Naive thymus-derived CD4-positive, alpha-beta T cell (primary cell): ENCODE results near the gene BTN3A1. TPM values are rescaled to one million over a fixed set of nuclear protein-coding genes. Genes with fewer than 3 reads are reported as not detected.
A peak's percentile ranks its signal among the peaks of the same experiment; 100 is the strongest.

ENCODE experiments used
- ATAC-seq: fragments of 150-1000 bp; cut with Tn5 transposase; 2 replicates; pipeline ENCODE4 v1.10.0; 2021; ENCODE audit warnings: mild to moderate bottlenecking, moderate library complexity
- CTCF ChIA-PET: fragments of 350-600 bp; sonication (Branson Sonifier 250); formaldehyde crosslinking; loops from one replicate; lab custom pipeline; 2021; ENCODE audit warnings: antibody characterized with exemption; lab: Charles Lee
- POLR2A ChIA-PET: fragments of 350-600 bp; sonication (Branson Sonifier 250); formaldehyde crosslinking; loops from one replicate; lab custom pipeline; 2021; ENCODE audit warnings: antibody characterized with exemption, inconsistent platforms; lab: Charles Lee
- DNase-seq, 9 donors: peaks; one replicate each; pipeline versions ENCODE4 v3.0.0 to v3.0.0-alpha.2; 2020 to 2022; ENCODE audit warnings: mixed read lengths in 1 of 9
- H3K27ac ChIP-seq: one replicate; pipeline ENCODE4 v1.7.0; 2013; ENCODE audit warnings: mild to moderate bottlenecking, low read depth, low read length, moderate library complexity
- H3K27me3 ChIP-seq, 2 donors: one replicate each; pipeline ENCODE4 v1.7.0; 2013; ENCODE audit warnings: low read length in 2 of 2, mild to moderate bottlenecking in 2 of 2, moderate library complexity in 2 of 2; ENCODE audit not compliant: control insufficient read depth in 2 of 2, insufficient read depth in 2 of 2
- H3K36me3 ChIP-seq, 3 experiments: 1 replicate in 2 of 3; 2 replicates in 1 of 3; pipeline ENCODE4 v1.7.0; 2013; ENCODE audit warnings: low read length in 3 of 3, mild to moderate bottlenecking in 3 of 3, moderate library complexity in 1 of 3; ENCODE audit not compliant: insufficient read depth in 3 of 3, control insufficient read depth in 2 of 3
- H3K4me1 ChIP-seq, 2 donors: one replicate each; pipeline ENCODE4 v1.7.0; 2013; ENCODE audit warnings: low read length in 2 of 2, mild to moderate bottlenecking in 2 of 2, moderate library complexity in 1 of 2; ENCODE audit not compliant: control insufficient read depth in 2 of 2, insufficient read depth in 2 of 2
- H3K4me3 ChIP-seq: 2 replicates; pipeline ENCODE4 v1.7.0; 2013; ENCODE audit warnings: mild to moderate bottlenecking, low read length
- H3K9me3 ChIP-seq, 3 experiments: 1 replicate in 2 of 3; 2 replicates in 1 of 3; pipeline ENCODE4 v1.7.0; 2013; ENCODE audit warnings: low read length in 3 of 3; ENCODE audit not compliant: control insufficient read depth in 2 of 3
- H3K27ac Mint-ChIP-seq, 9 donors: one replicate each; pipeline ENCODE4 v1.8.0; 2020 to 2022; ENCODE audit warnings: mixed read lengths in 9 of 9, mild to moderate bottlenecking in 8 of 9, moderate library complexity in 5 of 9, inconsistent platforms in 2 of 9
- H3K27me3 Mint-ChIP-seq, 5 donors: one replicate each; pipeline ENCODE4 v1.8.0; 2021 to 2022; ENCODE audit warnings: mixed read lengths in 5 of 5, mild to moderate bottlenecking in 1 of 5
- H3K36me3 Mint-ChIP-seq, 5 donors: one replicate each; pipeline ENCODE4 v1.8.0; 2020 to 2022; ENCODE audit warnings: mixed read lengths in 5 of 5, mild to moderate bottlenecking in 3 of 5, inconsistent platforms in 1 of 5
- H3K4me1 Mint-ChIP-seq, 7 donors: one replicate each; pipeline ENCODE4 v1.8.0; 2020 to 2022; ENCODE audit warnings: mixed read lengths in 7 of 7, mild to moderate bottlenecking in 3 of 7, inconsistent platforms in 1 of 7
- H3K4me3 Mint-ChIP-seq, 10 donors: one replicate each; pipeline ENCODE4 v1.8.0; 2020 to 2022; ENCODE audit warnings: mild to moderate bottlenecking in 10 of 10, mixed read lengths in 10 of 10, moderate library complexity in 6 of 10, inconsistent platforms in 2 of 10
- H3K9me3 Mint-ChIP-seq, 11 donors: one replicate each; pipeline ENCODE4 v1.8.0; 2020 to 2022; ENCODE audit warnings: mixed read lengths in 11 of 11, mild to moderate bottlenecking in 4 of 11, inconsistent platforms in 1 of 11, moderate library complexity in 1 of 11
- intact Hi-C, 2 donors: fragments of 100-400 bp; cut with micrococcal nuclease; formaldehyde crosslinking; loops; one replicate each; pipeline ENCODE4 v1.15.1; 2023
- polyA plus RNA-seq, 2 donors: library from polyadenylated mRNA; unstranded; fragments of 300-500 nt; fragmentation: Illumina TruSeq; gene quantifications; one replicate each; pipeline ENCODE4 v1.2.3, GENCODE V29; 2021
- total RNA-seq, 6 experiments: library from RNA in 5 of 6; stranded (reverse) in 5 of 6; gene quantifications; 1 replicate in 5 of 6; 2 replicates in 1 of 6; pipeline ENCODE4 v1.2.3 and lab custom pipeline; 2021 to 2026

Gene BTN3A1
- total and polyA plus RNA-seq, 7 experiments from 2014 or later, result 41.5 to 242 (median 206) TPM

DNA sequence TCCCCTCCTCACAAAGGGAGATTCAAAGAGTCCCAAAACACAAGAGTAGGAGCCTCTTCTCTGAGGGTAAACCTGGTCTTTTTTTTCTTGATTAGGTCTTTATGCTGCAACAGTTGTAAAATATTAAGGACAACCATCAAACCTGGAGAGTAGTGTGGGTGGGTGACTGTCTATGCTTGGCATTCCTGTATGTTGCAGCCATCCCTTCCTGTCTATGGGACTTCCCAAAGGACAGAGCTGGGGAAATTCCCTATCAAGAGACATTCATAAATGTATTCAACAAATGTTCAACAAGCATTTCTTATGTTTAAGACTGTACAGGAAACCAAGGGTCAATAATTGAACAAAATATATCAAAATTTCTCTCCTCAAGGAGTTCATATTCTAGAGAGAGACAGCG is 13.6 kb upstream of the BTN3A1 start:
- ChIA-PET POLR2A (no interaction called here), CTCF (no interaction called here)
- no peak for DNase-seq

DNA sequence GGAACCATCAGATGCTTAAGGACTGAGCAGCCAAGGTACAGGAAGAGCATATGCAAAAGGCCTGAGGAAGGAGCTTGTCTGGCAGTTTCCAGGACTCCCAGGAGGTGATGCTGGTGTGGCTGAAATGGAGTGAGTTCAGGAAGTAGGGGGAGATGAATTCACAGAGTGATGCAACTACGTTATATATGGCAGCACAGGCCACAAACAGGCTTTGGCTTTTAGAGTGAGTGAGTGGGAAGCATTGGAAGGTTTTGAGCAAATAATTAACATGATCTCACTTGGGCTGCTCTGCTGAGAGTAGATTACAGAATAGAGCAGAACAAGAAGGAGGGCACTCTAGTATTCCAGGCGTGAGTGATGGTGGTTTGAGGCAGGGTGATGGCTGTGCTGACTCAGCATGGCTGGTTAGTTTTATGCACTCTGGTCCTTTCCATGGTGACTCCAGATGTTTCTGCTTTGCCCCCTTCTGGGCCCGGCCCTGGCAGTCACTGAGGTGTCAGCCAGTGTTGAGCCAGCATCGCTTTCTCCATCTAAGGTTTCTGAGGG is 12.7 kb upstream of the BTN3A1 start:
- H3K9me3 Mint-ChIP-seq, result no peaks in the 10 kb centered on the region
- ChIA-PET CTCF (no interaction called here), POLR2A (interaction anchor here (1.1 kb wide), 2 partner anchors 9 to 148 kb away, joined by 3 to 4 read pairs; no protein-coding TSS in a partner anchor)
- H3K4me3 ChIP-seq, result no peak overlapping the region
- intact Hi-C loops, result no loop called here
- peaks cover 4 to 32% (median 7%) of the 10 kb centered on the region in 7 donors for H3K4me1 Mint-ChIP-seq
- H3K27ac ChIP-seq, result no peak overlapping the region
- peak overlapping the region in 1 of 9 donors; percentile 24 for H3K27ac Mint-ChIP-seq
- H3K9me3 ChIP-seq, result no peaks in the 10 kb centered on the region
- peaks cover 13 to 37% (median 31%) of the 10 kb centered on the region in 5 donors for H3K36me3 Mint-ChIP-seq
- DNase-seq, result no peak
- peaks cover 0 to 4% of the 10 kb centered on the region in 2 donors for H3K4me1 ChIP-seq
- no peaks in the 10 kb centered on the region for H3K27me3 Mint-ChIP-seq
- no peaks in the 10 kb centered on the region for H3K27me3 ChIP-seq
- H3K4me3 Mint-ChIP-seq, result no peak overlapping the region
- peak; percentile 36 for ATAC-seq
- H3K36me3 ChIP-seq, result peaks cover 0 to 33% (median 4%) of the 10 kb centered on the region in 3 experiments

More for the DNA sequence above, 13.6 kb upstream of the BTN3A1 start:
- peaks cover 3 to 9% of the 10 kb centered on the region in 2 donors for H3K4me1 ChIP-seq
- Mint-ChIP-seq H3K27ac (peak overlapping the region in 1 of 9 donors; percentile 35), H3K4me1 (peaks cover 8 to 36% (median 12%) of the 10 kb centered on the region in 7 donors), H3K9me3 (no peaks in the 10 kb centered on the region), H3K36me3 (peaks cover 13 to 37% (median 30%) of the 10 kb centered on the region in 5 donors), H3K4me3 (no peak overlapping the region), H3K27me3 (no peaks in the 10 kb centered on the region)
- no peaks in the 10 kb centered on the region for H3K9me3 ChIP-seq
- no peak overlapping the region for H3K27ac ChIP-seq
- no peak for ATAC-seq
- H3K4me3 ChIP-seq, result no peak overlapping the region
- H3K27me3 ChIP-seq, result no peaks in the 10 kb centered on the region
- H3K36me3 ChIP-seq, result peaks cover 0 to 33% (median 4%) of the 10 kb centered on the region in 3 experiments
- intact Hi-C loops, result no loop called here

DNA sequence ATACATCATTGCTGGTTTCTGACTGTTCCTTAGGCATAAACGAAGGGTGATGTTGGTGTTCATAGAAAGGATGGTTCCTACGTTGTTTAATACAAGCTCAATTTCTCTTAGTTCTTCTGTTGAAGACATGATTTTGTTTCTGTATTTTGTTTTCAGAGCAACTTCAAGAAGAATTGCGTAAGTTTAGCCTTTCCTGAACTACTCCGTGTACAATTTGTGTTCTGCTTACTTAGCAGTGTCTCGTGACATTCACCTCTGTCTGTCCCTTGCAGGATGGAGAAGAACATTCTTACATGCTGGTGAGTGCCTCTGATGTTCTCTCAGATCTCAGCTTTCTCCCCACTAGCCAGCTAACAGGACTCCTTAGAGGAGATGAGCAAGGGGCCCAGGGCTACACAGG is 11.5 kb upstream of the BTN3A1 start:
- H3K27ac Mint-ChIP-seq, result no peak overlapping the region
- intact Hi-C loops, result loop anchor here in 1 of 2 donors (1.0 kb wide), 1 partner anchor 11 kb away; no protein-coding TSS in a partner anchor
- Histone ChIP-seq H3K36me3 (peaks cover 0 to 33% (median 4%) of the 10 kb centered on the region in 3 experiments), H3K9me3 (no peaks in the 10 kb centered on the region), H3K27me3 (no peaks in the 10 kb centered on the region), H3K4me1 (no peaks in the 10 kb centered on the region), H3K27ac (no peak overlapping the region), H3K4me3 (no peak overlapping the region)
- no peak overlapping the region for H3K4me3 Mint-ChIP-seq
- H3K4me1 Mint-ChIP-seq, result peaks cover 0 to 27% (median 6%) of the 10 kb centered on the region in 7 donors
- ChIA-PET CTCF (no interaction called here), POLR2A (interaction anchor here (0.6 to 1.1 kb wide), 4 partner anchors 11 to 147 kb away, joined by 3 to 4 read pairs (median 3); no protein-coding TSS in a partner anchor)
- DNase-seq (no peak), ATAC-seq (no peak)
- H3K9me3 Mint-ChIP-seq, result no peaks in the 10 kb centered on the region
- H3K27me3 Mint-ChIP-seq, result no peaks in the 10 kb centered on the region
- H3K36me3 Mint-ChIP-seq, result peaks cover 13 to 32% (median 30%) of the 10 kb centered on the region in 5 donors

DNA sequence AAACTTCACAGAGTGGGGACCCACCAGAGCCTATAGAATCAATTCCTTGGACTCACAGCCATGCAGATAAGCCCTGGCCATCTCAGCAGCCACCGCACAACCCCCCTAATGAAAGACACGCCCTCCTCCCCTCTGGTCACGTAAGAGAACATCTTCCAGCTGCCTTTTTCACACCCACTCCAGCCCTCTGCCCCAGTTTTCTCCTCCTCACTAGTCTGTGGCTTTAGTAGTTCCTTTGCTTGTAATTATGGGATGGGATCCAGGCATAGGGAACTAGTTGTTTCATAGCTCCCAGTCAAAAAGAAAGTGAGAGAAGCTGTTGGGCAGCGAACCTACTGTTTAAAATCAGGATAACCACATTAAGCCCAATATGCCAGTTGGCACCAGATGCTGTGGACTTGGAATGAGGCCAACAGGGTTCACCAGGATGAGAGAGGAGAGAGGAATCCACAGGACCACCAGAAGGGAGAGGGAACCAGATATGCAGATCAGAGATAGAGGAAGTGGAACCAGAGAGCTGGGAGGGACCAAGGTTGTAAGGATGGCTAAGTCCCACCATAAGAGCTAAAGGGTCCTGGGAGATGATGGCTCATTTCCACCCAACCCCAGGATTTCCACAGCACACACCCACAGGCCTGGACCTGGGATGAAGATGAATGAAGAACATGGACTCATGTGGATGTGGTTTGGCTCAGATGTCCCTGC is 9.0 kb upstream of the BTN3A1 start:
- CTCF ChIA-PET, result no interaction called here

DNA sequence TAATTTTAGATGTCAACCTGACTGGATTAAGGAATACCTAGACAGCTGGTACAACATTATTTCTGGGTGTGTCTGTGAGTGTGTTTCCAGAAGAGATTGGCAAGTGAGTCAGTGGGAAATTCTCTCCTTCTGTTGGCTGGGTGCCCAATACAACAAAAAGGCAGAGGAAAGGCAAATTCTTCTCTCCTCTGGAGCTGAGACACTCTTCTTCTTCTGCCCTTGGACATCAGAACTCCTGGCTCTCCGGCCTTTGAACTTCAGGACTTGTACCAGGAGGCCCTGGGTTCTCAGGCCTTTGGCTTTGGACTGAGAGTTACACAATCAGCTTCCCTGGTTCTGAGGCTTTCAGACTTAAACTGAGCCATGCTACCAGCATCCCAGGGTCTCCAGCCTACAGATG is 7.8 kb upstream of the BTN3A1 start:
- Mint-ChIP-seq H3K4me1 (peaks cover 0 to 11% (median 4%) of the 10 kb centered on the region in 7 donors), H3K36me3 (peaks cover 13 to 24% (median 23%) of the 10 kb centered on the region in 5 donors), H3K27me3 (no peaks in the 10 kb centered on the region), H3K4me3 (no peak overlapping the region), H3K9me3 (no peaks in the 10 kb centered on the region), H3K27ac (no peak overlapping the region)
- H3K36me3 ChIP-seq, result peaks cover 0 to 26% (median 4%) of the 10 kb centered on the region in 3 experiments
- DNase-seq (no peak), ATAC-seq (no peak)
- intact Hi-C loops, result no loop called here
- no peaks in the 10 kb centered on the region for H3K9me3 ChIP-seq
- no peak overlapping the region for H3K27ac ChIP-seq
- POLR2A ChIA-PET, result no interaction called here
- H3K4me1 ChIP-seq, result no peaks in the 10 kb centered on the region
- no peak overlapping the region for H3K4me3 ChIP-seq
- no peaks in the 10 kb centered on the region for H3K27me3 ChIP-seq
- CTCF ChIA-PET, result interaction anchor here (1.2 kb wide), 1 partner anchor 53 kb away, joined by 5 read pairs; no protein-coding TSS in a partner anchor

More for the DNA sequence above, 9.0 kb upstream of the BTN3A1 start:
- Mint-ChIP-seq H3K27ac (peak overlapping the region in 1 of 9 donors; percentile 45), H3K4me1 (peaks cover 0 to 16% (median 4%) of the 10 kb centered on the region in 7 donors), H3K4me3 (no peak overlapping the region), H3K36me3 (peaks cover 13 to 28% (median 24%) of the 10 kb centered on the region in 5 donors), H3K27me3 (no peaks in the 10 kb centered on the region), H3K9me3 (no peaks in the 10 kb centered on the region)
- no peak overlapping the region for H3K27ac ChIP-seq
- H3K9me3 ChIP-seq, result no peaks in the 10 kb centered on the region
- POLR2A ChIA-PET, result interaction anchor here (1.1 kb wide), 1 partner anchor 14 kb away, joined by 3 read pairs; no protein-coding TSS in a partner anchor
- H3K4me1 ChIP-seq, result no peaks in the 10 kb centered on the region
- H3K36me3 ChIP-seq, result peaks cover 0 to 31% (median 4%) of the 10 kb centered on the region in 3 experiments
- no peak for ATAC-seq
- intact Hi-C loops, result no loop called here
- no peaks in the 10 kb centered on the region for H3K27me3 ChIP-seq
- DNase-seq, result no peak
- H3K4me3 ChIP-seq, result no peak overlapping the region

DNA sequence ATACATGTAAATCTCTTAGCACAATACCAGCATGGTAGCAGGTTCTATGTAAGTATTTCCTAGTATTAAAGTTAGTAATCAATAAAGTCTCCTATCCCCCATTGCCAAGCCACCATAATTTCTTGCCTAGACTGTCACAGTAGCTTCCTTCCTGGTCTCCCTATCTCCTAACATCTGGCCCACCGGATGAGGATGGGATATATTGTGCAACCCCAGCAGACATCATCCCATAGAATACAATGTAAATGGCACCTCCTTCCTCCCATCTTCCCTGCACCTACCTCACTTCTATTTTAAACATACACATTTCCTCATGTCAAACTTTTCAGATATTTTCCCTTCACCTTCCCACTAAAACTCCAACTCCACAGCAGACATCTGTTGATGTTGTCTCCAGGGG is 3.5 kb upstream of the BTN3A1 start:
- Mint-ChIP-seq H3K4me3 (no peak overlapping the region), H3K36me3 (peaks cover 0 to 7% (median under 1%) of the 10 kb centered on the region in 5 donors), H3K9me3 (no peaks in the 10 kb centered on the region), H3K27me3 (no peaks in the 10 kb centered on the region), H3K4me1 (peaks cover 10 to 23% (median 19%) of the 10 kb centered on the region in 7 donors), H3K27ac (no peak overlapping the region)
- no peak for DNase-seq
- Histone ChIP-seq H3K27me3 (no peaks in the 10 kb centered on the region), H3K4me1 (peaks cover 8 to 14% of the 10 kb centered on the region in 2 donors), H3K36me3 (peaks cover 0 to 3% (median 0%) of the 10 kb centered on the region in 3 experiments), H3K27ac (no peak overlapping the region), H3K9me3 (no peaks in the 10 kb centered on the region), H3K4me3 (no peak overlapping the region)
- no peak for ATAC-seq
- intact Hi-C loops, result no loop called here
- CTCF ChIA-PET, result no interaction called here
- POLR2A ChIA-PET, result interaction anchor here (0.5 to 1.6 kb wide), 2 partner anchors 25 to 35 kb away, joined by 3 to 4 read pairs; no protein-coding TSS in a partner anchor
